ENCODE results near the gene CARD8.
"Not testable (repeated sequence)": the region's sequence is repeated elsewhere in the genome, so short reads cannot be mapped to it uniquely, and the experiment has no call there.

CARD8 gene

DNA sequence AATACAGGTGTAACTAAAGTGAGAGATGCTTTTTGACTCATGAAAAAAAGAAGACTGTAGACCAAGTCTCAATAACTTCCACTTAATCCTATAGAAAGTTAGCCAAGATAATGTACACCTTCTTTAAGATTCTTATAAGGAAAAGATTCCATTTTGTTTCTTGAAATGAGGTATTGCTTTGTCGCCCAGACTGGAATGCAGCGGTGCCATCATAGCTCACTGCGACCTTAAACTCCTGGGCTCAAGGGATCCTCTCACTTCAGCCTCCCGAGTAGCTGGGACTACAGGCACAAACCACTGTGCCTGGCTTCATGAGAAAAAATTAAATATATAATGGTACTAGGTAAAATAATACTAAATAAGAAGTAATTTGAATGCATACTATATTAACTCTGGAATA lies 3.3 kb upstream of the CARD8 start:
- not testable (repeated sequence) for DNase-seq

DNA sequence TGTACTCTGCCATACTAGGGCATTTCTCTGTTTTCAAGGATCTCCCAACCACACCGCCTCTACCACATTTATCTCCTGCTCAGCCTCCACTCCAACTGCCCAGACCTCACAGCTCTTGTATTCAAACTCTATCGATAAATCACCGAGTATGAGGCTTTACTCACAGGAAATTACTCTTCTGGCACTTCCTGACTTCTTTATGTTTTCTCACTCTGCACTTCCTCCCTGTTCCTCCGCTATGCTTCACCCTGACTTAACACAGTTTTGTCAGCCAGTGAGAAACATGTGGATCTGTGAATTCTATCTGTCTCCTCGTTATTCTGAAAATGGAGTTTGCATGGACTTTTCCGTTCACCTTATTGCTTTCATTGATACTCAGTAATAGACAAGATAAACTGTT lies 2.6 kb upstream of the CARD8 start:
- peak; percentile 44 for DNase-seq

DNA sequence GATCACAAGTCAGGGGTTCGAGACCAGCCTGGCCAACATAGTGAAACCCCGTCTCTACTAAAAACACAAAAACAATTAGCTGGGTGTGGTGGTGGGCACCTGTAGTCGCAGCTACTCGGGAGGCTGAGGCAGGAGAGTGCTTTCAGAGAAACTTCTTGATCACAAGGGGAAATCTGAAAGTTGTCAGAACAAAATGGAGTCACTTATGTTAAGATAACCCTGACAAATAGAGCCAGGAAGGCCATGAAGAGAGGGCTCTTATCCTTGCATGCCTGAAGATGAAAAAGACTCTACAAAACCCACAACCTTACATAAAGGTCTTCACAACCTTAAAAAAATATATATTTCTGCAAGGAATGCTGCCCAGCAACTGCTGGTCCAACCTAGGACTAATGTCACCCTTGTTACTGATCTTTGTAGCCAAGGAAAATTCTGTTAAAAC lies 1.2 kb downstream of the CARD8 start:
- no peak for DNase-seq

DNA sequence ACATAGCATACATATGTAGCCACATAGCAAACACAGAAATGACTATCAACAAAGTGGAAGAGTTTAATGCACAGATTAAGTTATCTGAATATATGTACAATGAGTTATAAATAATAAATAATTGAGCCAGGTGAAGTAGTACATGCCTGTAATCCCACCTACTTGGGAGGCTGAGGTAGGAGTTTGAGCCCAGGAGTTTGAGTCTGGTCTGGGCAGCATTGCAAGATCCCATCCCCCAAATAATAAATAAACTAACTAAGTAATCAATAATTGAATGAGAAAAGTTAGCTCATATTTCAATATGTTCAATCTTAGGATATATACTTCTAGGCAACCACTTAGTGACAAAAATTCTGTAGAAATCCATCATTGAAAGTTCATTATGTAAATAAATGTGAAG lies 1.7 kb downstream of the CARD8 start:
- no peak for DNase-seq

DNA sequence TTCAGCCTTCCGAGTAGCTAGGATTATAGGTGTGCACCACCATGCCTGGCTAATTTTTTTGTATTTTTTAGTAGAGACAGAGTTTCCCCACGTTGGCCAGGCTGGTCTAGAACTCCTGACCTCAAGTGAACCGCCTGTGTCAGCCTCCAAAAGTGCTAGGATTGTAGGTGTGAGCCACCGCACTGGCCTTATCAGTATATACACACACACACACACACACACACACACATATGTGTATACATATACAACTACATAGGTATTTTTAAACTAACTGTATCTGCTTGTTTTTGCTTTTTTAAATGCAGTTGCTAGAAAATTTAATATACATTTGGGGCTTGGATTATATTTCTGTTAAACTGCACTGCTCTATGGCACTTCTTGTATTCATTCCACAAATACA lies 3.1 kb downstream of the CARD8 start:
- DNase-seq: no peak

DNA sequence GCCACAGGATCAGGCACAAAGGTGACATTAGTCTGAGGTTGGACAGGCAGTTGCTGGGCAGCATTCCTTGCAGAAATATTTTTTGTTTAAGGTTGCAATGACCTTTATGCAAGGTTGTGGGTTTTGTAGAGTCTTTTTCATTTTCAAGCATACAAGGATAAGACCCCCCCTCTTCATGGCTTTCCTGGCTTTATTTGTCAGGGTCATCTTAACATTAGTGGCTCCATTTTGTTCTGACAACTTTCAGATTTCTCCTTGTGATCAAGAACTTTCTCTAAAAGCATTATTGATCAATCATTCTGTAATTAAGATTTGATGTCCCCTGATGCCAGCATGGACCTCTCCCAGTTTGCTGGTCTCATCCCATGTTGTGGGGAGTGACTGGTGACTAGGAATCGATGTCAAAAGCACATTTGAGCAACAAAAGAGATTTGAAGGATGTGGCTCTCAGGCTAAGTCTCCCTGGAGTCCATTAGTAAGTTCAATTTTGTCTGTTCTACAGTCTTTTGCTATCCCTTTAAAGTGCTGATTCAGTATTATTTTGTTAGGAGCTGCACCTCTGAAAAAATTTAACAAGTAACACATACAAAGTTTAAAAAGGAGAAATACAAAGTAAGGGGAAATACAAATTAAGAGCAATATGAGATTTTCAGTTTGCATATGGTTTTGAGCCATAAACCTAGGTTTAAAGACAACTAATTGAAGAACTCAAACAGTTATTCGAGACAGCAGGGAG lies 5.3 kb downstream of the CARD8 start:
- no peak for DNase-seq

DNA sequence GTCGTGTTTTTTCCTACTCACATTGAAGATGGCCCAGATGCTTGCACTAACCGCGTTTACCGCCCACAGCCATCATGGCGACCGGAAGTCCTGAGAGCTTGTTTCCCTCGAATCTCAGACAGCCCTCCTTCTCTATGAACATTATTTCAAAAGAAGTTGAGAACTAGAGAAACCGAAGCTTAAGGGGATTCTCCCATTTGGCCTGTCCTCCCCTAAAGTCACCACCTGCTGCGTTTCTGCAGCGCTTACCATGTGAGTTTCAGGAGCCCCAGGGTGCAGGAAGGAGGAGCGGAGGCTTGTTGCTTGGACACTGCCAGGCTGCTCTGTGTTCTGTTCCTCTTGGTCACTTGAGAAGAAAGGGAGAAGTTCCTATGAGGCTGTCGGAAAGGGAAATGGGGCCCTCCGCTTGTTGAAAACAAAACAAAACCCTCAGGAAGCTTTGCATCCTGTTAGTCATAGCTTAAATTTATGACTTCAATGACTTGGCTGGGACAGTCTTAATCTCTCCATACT lies 6.2 kb downstream of the CARD8 start:
- peak; percentile 94 for DNase-seq

DNA sequence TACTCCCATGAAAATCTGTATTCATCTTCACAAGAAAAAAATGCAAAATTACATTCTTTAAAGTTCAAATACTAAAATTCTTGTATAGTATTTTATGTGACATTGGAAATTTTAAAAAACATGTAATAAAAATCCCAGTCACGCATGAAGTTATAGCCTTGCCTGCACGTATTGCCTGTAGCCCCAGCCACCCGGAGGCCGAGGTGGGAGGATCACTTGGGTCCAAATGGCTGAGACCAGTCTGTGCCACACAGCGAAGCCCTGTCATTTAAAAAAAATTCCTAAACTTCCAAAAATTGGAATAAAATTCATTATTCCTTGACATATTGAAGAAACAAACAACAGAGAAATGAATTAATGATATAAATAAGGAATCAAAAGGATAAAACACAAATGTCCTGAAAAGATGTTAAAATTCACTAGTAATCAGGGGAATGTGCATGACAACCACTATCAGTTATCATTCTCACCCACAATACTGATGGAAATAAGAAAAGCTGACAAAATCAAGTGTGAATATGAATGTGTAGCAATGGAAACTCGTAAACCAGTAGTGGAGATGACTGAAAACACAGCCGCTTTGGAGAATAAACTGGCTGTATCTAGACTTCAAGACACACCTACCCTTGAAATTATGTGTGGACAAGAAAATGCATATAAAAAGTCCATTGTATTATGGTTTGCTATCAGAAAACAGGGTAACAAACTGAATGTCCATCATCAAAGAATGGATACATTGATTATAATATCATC lies 7.5 kb downstream of the CARD8 start:
- DNase-seq: no peak

DNA sequence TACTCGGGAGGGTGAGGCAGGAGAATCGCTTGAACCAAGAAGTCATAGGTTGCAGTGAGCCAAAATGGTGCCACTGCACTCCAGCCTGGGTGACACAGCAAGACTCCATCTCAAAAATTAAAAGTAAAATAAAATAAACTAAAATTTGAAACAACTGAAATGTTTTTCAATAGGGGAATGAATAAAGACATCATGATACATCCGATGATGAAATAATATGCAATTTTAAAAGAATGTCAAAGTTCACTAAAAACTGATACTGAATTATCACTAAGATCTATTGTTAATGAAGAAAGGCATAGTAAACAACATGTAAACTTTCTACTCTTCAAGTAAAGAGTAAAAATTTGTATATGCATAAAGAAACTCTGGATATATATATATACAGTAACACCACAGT lies 8.5 kb downstream of the CARD8 start:
- no peak for DNase-seq

DNA sequence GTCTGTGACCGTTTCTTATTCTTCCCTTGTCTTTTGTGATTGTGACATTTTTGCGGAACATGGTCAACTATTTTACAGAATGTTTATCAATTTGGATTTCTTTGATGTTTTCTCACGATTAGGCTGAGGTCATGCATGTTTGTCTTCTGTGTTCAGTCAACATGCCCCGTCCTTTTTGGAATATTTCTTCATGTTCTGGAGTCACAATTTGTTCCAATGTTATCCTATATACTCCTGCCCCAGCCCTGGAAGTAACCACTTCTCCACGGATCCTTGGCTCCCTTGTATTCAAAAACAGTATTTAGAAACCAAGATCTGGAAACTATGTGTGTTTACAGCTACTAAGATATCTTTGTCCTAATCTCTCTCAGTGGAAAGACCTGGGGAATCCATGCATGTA lies 9.6 kb downstream of the CARD8 start:
- DNase-seq: no peak

DNA sequence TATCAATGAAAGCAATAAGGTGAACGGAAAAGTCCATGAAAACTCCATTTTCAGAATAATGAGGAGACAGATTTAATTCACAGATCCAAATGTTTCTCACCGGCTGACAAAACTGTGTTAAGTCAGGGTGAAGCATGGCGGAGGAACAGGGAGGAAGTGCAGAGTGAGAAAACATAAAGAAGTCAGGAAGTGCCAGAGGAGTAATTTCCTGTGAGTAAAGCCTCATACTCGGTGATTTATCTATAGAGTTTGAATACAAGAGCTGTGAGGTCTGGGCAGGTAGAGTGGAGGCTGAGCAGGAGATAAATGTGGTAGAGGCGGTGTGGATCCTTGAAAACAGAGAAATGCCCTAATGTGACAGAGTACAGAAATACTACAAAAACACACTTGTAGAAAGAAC lies 11.4 kb downstream of the CARD8 start:
- peak; percentile 43 for DNase-seq

DNA sequence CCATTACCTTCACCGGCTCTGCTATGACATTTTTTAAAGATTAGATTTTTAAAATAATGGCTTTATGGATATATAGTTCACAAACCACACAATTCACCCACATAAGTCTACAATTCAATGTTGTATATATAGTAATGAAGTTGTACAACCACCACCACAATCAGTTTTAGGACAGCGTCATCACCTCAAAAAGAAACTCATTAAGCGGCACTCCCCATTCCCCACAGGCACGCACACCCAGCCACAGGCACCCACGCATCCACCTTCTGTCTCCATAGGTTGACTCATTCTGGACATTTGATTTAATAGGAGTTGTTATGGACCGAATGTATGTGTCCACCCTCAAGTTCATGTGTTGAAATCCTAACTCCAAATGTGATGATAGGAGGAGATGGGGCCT lies 13.9 kb downstream of the CARD8 start:
- not testable (repeated sequence) for DNase-seq

DNA sequence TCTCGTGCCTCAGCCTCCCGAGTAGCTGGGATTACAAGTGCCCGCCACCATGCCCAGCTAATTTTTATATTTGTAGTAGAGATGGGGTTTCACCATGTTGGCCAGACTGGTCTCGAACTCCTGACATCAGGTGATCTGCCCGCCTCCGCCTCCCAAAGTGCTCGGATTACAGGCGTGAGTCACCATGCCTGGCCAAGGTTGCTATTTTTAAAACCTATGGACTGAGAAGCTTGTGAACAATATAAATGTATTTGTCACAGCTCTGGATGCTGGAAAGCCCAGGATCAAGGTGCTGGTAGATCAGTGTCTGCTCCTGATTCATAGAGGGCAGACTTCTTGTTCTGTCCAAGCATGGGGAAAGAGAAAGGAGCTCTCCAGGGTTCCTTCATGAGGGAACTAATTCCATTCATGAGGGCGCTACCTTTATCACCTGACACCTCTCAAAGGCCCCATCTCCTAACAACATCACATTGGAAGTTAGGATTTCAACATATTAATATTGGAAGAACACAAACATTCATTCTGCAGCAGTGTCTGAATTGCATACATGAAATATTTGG lies 16.1 kb downstream of the CARD8 start:
- no peak for DNase-seq

DNA sequence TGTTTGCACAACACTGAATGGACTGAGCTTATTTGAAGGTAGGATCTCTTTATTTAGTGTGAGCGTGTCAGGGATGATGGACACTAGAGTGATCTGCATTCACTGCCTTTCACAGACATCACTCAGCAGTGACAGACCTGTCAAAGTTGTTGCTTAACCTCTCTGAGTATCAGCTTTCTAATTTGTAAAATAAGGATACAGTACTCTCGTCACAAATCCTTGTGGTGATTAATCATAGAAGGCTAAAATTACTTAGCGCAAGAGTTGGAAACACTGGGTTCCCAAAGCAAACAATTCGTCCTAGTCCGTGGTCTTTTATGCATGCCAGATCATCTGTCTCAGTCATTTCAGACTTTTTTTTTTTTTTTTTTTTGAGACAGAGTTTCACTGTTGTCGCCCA lies 16.6 kb downstream of the CARD8 start:
- no peak for DNase-seq

DNA sequence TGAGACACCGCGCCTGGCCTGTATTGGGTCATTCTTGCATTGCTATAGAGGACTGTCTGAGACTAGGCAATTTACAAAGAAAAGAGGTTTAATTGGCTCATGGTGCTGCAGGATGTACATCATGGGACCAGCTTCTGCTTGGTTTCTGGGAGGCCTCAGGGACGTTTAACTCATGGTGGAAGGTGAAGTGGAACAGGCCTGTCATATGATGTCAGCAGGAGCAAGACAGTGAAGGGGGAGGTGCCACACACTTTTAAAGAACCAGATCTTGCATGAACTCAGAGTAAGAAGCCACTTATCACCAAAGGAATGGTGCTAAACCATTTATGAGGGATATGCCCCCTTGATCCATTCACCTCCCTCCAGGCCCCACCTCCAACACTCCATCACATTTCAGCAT lies 18.7 kb downstream of the CARD8 start:
- no peak for DNase-seq

DNA sequence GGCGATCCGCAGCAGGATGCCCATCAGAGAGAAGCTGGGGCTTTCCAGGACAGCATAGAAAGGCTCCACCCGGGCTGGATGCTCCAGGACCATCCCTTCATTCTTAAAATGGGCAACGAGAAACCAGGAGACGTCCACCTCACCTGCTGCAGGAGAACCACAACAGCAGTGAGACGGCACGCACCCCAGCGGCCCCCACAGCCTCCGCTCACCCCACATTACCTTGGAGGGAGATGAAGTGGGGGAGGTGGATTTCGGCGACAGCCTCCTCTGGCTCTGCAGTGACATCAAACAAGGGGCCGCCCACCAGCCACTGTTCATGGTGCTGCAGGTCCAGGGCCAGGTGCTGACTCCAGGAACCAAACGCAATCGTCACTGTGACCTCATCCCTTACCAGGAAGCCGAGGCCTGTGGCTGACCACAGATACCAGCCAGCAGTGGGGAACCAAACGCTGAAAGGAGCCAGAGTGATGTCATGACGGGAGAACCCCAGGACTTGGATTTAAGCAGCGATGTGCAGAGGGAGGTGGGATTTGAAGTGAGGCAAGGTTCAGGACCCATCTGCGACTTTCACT lies 25.1 kb downstream of the CARD8 start:
- DNase-seq: no peak

DNA sequence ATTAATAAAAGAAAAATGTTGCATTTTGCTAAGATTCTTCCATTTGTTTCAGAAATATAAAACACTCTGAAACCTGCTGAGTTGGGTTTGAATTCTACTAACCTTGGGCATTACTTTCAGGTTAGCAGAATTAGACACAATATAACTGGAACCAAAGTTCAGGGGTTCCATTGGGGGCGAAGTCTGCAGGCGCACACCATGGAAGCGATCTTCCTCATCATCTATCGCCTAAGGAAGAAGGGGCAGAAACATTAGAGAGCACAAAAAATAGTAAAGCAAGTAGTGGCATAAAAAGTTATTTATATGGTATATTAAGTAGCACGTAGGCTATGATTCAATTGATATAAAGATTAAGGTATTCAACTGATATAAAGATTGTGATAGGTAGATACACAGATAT lies 34.1 kb downstream of the CARD8 start:
- no peak for DNase-seq

DNA sequence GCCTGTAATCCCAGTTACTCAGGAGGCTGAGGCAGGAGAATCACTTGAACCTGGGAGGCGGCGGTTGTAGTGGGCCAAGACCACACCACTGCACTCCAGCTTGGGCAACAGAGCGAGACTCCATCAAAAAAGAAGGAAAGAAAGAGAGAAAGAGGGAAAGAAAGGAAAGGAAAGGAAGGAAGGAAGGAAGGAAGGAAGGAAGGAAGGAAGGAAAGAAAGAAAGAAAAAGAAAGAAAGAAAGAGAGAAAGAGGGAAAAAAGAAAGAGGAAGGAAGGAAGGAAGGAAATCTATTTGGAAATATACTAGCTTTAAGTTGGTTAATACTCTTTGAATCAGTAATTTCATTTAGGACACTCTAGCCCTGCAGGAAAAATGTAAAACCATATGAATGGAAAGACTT lies 34.9 kb downstream of the CARD8 start:
- DNase-seq: not testable (repeated sequence)

DNA sequence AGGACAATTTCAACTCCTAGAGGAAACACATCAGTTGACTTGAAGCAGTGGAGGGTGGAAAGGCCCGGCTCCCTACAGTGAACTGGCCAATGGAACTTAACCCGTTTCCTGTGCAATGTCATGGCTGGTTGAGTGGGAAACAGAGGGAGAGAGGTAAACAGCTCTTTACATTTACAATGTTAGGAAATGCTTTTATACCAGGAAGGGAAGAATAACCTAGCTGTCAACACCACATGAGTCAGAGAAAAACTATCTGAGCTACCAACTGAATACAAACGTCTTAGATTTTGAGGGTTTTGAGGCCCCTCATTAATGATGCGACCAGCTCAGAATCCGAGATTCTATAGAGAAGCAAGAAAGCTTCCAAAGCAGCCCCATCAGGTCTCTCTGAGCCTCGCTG lies 36.7 kb downstream of the CARD8 start:
- no peak for DNase-seq

DNA sequence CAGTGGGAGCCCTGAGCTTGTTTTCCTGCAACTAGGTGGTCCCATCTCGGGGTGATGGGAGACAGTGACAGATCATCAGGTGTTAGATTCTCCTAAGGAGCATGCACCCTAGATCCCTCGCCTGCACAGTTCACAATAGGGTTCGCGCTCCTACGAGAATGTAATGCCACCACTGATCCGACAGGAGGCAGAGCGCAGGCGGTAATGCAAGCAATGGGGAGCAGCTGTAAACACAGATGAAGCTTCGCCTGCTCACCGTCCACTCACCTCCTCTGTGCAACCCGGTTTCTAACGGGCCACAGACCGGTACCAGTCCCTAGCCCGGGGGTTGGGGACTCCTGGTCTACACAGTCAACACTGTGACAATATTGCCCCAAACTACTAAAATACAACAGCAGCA lies 38.8 kb downstream of the CARD8 start:
- no peak for DNase-seq

DNA sequence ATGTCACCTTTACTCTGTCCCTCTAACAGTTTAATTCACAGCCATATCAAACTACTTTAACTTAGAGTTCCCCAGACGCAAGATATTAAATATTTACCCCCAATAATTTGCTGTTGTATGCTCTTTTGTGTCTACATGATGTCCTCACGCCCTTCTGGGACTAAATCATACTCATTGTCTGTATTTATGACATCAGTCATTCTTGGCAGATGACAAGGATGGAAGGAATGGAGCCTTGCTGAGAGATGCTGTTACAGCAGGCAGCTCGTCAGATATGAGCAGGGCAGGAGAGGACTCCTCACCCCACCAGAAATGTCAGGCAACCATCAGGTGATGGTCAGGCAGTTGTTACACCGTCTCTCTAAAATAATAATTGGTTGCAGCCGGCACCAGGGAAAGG lies 41.8 kb downstream of the CARD8 start:
- no peak for DNase-seq

DNA sequence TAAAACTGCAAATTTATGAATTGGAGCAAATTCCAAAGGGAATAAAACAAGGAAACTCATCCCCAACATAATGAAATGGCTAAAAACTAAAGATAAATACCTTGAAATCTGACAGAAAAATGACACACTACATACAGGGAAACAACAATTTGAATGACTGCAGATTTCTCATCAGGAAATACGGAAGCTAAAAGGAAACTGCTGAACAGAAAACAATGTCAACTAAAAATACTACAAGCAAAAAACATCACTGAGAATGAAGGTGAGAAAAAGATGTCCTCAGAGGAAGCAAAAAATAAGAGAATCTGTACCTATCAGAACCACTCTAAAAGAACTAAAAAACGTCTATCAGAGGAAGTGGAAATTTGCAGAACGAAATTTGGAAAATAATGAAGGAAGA lies 45.7 kb downstream of the CARD8 start:
- no peak for DNase-seq

DNA sequence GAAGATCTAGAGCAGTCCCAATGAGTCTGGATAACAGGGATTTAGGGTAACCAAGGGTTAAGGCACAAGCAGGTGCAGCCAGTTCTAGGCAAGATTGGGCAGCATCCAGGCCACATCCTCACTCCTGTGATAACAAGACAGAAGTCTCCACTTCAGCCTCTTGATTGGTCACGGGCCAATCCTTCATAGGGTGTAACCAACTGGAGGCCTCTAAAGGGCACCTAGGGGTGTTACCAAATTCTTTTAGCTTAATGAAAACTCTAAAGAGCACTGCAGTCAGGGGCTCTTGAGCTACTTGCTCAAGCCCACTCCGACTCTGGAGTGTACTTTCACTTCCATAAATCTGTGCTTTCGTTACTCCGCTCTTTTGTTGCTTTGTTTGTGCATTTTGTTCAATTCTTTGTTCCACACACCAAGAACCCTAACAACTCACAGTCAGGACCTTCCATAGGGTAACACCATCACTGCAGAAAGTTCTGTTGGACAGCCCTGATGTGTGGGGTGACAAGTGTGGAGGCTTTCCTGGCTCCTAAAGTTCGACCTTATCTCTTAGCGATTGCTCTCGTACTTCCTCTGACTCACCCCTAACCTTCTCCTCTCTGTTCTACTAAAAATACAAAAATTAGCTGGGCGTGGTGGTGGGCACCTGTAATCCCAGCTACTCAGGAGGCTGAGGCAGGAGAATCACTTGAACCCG lies 49.2 kb downstream of the CARD8 start:
- DNase-seq: peak; percentile 57
